Muscle of back (tissue), 11 donors: Measurements from ENCODE around the gene CNKSR3. TPM values are rescaled to one million over a fixed set of nuclear protein-coding genes. Genes with fewer than 3 reads are reported as not detected.

Experiments
- DNase-seq, 3 donors: peaks; one replicate each; pipeline versions ENCODE4 v3.0.0 to v3.0.0-alpha.2; 2013
- polyA plus RNA-seq, 10 donors: library from polyadenylated mRNA; unstranded; fragments of 120-200 nt; gene quantifications; one replicate each; pipeline ENCODE4 v1.2.1, GENCODE V29; 2013; ENCODE audit not compliant: insufficient read length in 10 of 10

CNKSR3 gene
- polyA plus RNA-seq, 10 donors = 13.4 to 20.2 (median 17.3) TPM

- DNase-seq = peak in 1 of 3 donors; percentile 84
Measured at GRCh38 chr6:154386848-154387717, 123.4 kb downstream of the CNKSR3 start.

DNA sequence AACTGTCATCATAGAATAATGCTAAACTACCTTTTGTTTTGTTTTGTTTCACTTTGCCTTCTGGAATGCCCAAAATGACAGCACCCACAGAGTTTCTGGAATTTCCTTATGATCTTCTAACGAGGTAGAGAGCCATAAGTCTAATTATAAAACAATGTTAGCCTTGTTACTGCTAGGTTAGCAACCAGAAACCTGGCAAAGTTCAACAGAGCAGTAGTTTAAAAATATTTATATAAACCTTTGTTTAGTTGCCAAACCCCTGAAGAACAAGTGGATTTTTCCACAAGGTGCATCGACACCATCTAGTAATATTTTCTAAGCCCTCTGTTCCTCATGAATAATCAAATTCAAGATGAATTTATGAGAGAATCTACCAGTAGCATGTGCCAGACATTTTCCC lies 126.3 kb downstream of the CNKSR3 start:
- no peak for DNase-seq

DNA sequence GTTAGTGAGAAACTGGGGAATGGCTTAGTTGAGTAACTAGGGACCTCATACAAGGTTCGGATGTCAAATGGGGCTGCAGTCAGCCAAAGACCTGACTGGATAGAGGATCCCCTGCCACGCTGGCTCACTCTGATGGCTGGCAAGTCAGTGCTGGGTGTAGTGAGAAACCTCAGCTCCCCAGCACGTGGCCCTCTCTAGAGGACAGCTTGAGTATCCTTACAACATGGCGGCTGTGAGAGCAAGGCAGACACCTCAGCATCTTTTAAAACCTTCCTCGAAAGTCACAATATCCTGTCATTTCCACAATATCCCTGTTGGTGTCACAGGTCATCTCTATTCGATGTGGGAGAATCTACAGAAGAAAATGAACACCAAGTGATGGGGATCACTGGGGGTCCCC lies 127.2 kb downstream of the CNKSR3 start:
- no peak for DNase-seq

DNA sequence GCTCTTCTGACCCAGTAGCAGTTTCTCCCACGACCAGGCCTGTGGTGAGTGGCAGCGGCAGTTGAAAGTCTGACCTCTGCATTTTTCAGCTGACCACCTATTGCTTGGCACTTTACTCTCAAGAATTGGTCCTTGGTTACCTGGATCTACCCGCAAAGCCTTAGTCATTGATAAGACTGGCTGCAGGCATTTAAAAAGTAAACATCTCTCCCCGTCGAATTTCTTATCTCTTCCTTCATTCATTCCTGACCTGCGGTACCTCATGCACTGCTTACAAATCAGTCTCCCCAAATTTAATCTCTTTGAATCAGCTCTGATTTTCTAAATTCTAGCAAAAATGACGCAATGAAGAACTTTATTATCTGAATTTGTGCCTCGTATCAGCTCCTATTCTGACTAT lies 127.7 kb downstream of the CNKSR3 start:
- DNase-seq = no peak

GRCh38 chr6:154381548-154381947 lies 128.9 kb downstream of the CNKSR3 start:
- DNase-seq = no peak

DNA sequence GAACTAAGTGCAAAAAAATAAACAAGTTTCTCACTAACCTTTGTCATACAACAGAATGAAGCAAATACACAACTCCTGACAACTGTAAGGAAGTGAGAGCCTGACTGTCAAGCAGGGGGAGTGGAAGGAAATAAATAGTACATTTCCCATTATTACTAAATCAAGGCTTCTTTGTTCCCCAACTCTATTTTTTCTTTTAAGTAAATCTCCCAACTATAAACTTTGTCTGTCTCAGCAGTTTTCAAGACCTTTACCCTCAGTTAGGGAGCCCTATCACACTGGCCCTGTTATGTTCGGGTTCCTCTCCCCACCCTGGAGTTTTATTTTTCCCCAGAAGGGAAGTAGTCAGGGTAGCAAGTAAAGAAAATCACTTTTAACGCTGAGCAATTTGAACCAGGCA lies 129.7 kb downstream of the CNKSR3 start:
- DNase-seq = no peak

- DNase-seq = no peak
Measured at GRCh38 chr6:154379585-154379984, 130.9 kb downstream of the CNKSR3 start.

DNA sequence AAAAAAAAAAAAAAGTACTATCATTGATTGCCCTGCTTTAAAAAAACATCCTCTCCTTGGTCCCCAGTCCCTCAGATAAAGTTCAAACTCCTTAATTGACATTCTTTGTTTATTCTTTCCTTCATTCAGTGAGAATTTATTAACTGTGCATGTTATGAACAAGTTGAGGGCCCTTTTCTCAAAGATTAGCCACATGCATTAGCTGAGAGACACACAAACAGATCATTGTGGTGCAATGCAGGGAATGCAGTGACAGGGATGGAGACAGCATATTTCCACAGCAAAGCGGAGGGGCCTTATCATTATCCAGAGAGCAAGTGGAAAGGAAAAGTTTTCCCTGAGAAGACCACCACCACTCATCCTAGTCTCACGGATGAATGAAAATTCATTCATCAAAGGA lies 132.0 kb downstream of the CNKSR3 start:
- no peak for DNase-seq

DNA sequence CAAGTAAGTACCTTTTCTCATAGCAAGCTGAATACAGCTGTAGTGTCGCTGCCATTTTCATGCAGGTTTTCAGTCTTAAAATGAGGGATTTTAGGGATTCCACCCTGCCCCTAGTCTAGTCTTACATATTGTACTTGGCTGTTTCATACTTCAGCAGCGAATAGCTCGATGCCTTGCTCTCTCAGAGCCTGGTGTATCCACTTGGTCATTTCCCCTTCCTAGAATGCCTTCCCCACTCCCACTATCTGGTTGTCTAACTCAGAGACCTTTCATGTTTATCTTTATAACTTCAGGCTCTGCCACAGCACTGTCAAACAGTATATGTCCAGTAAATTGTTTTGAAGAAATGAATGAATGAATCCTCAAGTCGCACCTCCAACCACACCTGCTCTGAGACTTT lies 132.8 kb downstream of the CNKSR3 start:
- no peak for DNase-seq

DNA sequence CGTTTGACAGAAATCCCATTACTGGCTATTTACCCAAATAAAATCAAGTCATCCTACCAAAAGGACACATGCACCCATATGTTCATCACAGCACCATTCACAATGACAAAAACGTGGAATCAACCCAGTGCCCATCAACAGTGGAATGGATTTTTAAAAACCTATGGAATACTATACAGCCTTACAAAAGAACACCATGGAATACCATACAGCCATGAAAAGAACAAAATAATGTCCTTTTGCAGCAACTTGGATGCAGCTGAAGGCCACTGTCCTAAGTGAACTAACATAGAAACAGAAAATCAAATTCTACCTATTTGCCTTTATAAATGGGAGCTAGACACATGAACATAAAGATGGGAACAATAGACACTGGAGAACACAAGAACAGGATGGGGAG lies 136.5 kb downstream of the CNKSR3 start:
- no peak for DNase-seq

- DNase-seq = no peak
Measured at GRCh38 chr6:154371281-154371680, 139.2 kb downstream of the CNKSR3 start.

GRCh38 chr6:154370545-154370944 lies 139.9 kb downstream of the CNKSR3 start:
- DNase-seq = peak in 2 of 3 donors; percentile 30 to 55

DNA sequence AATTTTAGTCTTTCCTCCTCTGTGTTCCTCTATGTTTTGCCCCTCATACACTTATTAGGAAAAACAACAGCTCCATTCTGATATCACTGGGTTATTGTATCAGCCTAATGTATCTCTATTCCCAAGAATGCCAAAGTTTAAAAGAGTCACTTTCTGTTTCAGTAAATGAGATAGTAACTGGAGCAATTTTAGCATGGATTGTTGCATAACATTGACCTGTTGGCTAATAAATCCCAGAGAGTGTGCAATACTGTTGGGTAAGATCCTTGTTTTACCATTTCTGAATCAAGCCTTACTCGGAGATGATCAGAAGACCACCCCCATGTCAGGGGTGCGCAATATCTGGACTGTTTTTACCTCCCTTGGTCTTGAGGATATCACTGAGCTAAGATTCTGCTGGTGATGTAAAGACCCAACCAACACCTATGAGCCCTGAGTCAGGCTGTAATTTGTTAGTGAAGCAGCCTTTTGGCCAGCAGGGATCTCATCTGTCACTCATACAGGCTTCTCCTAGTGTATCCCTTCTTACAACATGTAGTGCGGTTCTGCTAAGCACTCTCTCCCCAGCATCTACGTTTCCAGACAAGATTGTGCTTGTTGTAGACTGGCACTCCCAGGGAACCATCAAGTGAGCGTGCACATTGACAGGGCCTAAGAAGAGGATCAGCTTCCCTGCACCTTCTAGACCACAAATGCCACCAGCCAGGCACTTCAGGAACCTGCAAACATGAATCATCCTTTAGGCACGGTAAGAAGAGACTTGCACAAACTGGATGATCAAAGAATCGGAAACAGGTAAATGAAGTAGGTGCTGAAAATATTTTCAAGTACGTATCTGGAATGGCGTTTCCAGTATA lies 142.4 kb downstream of the CNKSR3 start:
- DNase-seq = no peak

DNA sequence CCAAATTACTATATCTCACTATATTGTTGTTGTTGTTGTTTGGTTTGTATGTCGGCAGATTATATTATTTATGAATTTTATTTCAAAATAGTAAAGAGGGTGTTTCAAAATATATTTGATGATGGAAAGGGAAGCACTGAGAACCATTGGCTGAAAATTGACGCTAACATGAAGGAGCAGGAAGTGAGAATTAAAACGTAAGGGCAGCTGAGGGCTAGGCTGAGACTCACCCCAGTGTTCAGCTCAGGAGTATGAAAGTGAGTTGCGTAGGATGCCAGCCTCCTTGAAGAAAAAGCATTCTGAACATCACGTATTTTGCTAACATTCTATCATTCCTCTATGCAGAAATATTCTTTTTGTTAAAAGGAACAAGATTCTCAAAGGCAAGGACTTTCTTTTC lies 143.1 kb downstream of the CNKSR3 start:
- DNase-seq = no peak

GRCh38 chr6:154363821-154364220 lies 146.7 kb downstream of the CNKSR3 start:
- peak in 1 of 3 donors; percentile 11 for DNase-seq

- no peak for DNase-seq
Measured at GRCh38 chr6:154361476-154361875, 149.0 kb downstream of the CNKSR3 start.

DNA sequence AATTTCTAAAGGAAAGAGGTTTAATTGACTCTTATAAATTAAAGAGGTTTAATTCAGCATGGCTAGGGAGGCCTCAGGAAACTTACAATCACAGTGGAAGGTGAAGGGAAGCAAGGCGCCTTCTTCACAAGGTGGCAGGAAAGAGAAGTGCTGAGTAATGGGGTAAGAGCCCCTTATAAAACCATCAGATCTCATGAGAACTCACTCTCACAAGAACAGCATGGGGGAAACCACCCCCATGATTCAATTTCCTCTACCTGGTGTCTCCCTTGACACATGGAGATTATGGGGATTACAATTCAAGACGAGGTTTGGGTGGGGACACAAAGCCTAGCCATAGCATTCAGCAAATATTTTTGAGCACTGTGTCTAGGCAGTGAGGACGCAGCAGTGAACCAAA lies 150.0 kb downstream of the CNKSR3 start:
- no peak for DNase-seq

DNA sequence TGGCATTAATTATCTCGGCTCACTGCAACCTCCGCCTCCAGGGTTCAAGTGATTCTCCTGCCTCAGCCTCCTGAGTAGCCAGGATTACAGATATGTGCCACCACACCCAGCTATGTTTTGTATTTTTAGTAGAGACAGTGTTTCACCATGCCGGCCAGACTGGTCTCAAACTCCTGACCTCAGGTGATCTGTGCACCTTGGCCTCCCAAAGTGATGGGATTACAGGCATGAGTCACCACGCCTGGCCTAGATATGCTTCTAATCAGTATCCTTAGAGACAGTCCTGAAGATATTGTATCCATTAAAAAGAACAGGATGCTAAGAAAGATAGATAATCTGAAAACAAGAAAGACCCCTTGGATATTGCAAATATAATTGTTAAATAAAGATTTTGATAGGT lies 150.8 kb downstream of the CNKSR3 start:
- DNase-seq = no peak

GRCh38 chr6:154359161-154359574 lies 151.3 kb downstream of the CNKSR3 start:
- DNase-seq = peak in 2 of 3 donors; percentile 19 to 45

- DNase-seq = no peak
Measured at GRCh38 chr6:154358019-154358545, 152.4 kb downstream of the CNKSR3 start.

DNA sequence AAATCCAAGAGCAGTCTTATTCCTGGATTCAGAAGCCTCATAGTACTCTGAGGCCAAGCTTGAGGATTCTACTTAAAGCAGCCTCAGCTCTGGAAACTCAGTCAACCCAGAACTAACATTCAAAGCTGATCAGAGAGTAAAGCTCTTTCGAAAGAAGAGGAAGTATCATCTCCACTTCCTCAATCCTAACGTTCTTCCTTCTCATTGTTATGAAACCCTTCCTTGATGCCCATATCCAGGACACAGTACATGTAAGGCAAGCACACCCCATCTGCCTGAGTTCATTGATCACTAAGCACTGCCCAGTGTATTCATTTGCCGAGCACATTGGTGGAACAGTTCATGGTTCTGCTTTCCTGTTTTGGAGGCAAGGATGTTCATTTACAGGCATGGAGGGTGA lies 153.8 kb downstream of the CNKSR3 start, which contains the start of gene IPCEF1:
Gene IPCEF1 (minus strand): TSS at position 114 of the 400 bp plus-strand sequence. CDS start 90,856 bp downstream, outside the sequence.
- DNase-seq = peak in 1 of 3 donors; percentile 18

DNA sequence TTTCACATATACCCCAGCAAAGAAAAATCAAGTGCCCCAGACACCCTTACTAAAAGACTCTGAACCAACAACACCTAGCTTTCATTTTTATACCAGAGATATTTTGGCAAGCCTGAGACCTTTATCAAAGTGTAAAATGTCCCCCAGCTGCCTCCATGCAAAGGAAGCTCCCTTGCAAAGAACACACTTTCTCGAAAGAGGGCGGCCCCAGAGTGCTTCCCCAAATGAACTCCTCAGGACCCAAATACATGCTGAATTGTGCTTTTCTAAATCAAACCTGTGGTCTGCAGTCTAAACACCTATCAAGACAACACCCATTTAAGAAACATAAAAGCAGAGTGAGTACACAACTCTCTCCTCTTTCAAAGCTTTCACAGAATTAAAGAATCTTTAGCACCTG lies 154.4 kb downstream of the CNKSR3 start:
- DNase-seq = no peak
